GM23338 (cell line): Measurements from ENCODE around the gene IRAK2. TPM values are rescaled to one million over a fixed set of nuclear protein-coding genes. Genes with fewer than 3 reads are reported as not detected.

ENCODE experiments used
- ATAC-seq: fragments of 200-7000 bp; cut with Tn5 transposase; 3 replicates; pipeline ENCODE4 v1.9.1; 2020
- DNase-seq: peaks from one replicate; pipeline ENCODE4 v3.0.0-alpha.2; 2015; ENCODE audit warnings: low spot score
- H2AFZ ChIP-seq: fragments of 200-600 bp; sonication (generic); 2 replicates; pipeline ENCODE4 v1.8.0; 2016; ENCODE audit warnings: antibody characterized with exemption, mild to moderate bottlenecking, moderate library complexity
- H3F3A ChIP-seq: fragments of 200-600 bp; sonication (generic); replicated peaks from 2 replicates; pipeline ENCODE4 v1.8.0; 2017; ENCODE audit warnings: antibody characterized with exemption, mixed run types, low read depth
- H3K27ac ChIP-seq: fragments of 200-600 bp; sonication (generic); 2 replicates; pipeline ENCODE4 v1.6.1; 2016; ENCODE audit warnings: low read depth
- H3K27me3 ChIP-seq: fragments of 200-600 bp; sonication (generic); 2 replicates; pipeline ENCODE4 v1.8.0; 2016; ENCODE audit warnings: mild to moderate bottlenecking, mixed run types, moderate library complexity; ENCODE audit not compliant: insufficient read depth
- H3K36me3 ChIP-seq: fragments of 200-600 bp; sonication (generic); 2 replicates; pipeline ENCODE4 v1.8.0; 2016; ENCODE audit warnings: mild to moderate bottlenecking; ENCODE audit not compliant: insufficient read depth
- H3K4me1 ChIP-seq: fragments of 200-600 bp; sonication (generic); 2 replicates; pipeline ENCODE4 v1.8.0; 2016; ENCODE audit warnings: mild to moderate bottlenecking, moderate library complexity; ENCODE audit not compliant: insufficient read depth
- H3K4me2 ChIP-seq: fragments of 200-600 bp; sonication (generic); 2 replicates; pipeline ENCODE4 v1.7.1; 2017; ENCODE audit warnings: mixed run types
- H3K4me3 ChIP-seq: fragments of 200-600 bp; sonication (generic); 2 replicates; pipeline ENCODE4 v1.6.1; 2016; ENCODE audit warnings: mixed run types
- H3K79me2 ChIP-seq: fragments of 200-600 bp; sonication (generic); replicated peaks from 2 replicates; pipeline ENCODE4 v1.8.0; 2017; ENCODE audit warnings: mild to moderate bottlenecking; ENCODE audit not compliant: insufficient read depth
- H3K9me2 ChIP-seq: fragments of 200-600 bp; sonication (generic); 2 replicates; pipeline ENCODE4 v1.8.0; 2017; ENCODE audit not compliant: insufficient read depth
- H4K20me1 ChIP-seq: fragments of 200-600 bp; sonication (generic); replicated peaks from 2 replicates; pipeline ENCODE4 v1.8.0; 2017; ENCODE audit warnings: mild to moderate bottlenecking; ENCODE audit not compliant: insufficient read depth
- H3K27ac Mint-ChIP-seq: 2 replicates; pipeline ENCODE4 v1.8.0; 2020; ENCODE audit warnings: inconsistent platforms, mild to moderate bottlenecking, moderate library complexity, mixed read lengths
- H3K27me3 Mint-ChIP-seq: 3 replicates; pipeline ENCODE4 v1.8.0; 2022; ENCODE audit warnings: low read depth, mild to moderate bottlenecking, moderate library complexity, mixed read lengths, inconsistent platforms; ENCODE audit not compliant: insufficient read depth, poor library complexity
- H3K36me3 Mint-ChIP-seq: 3 replicates; pipeline ENCODE4 v1.8.0; 2021; ENCODE audit warnings: low read depth, mild to moderate bottlenecking, inconsistent platforms, moderate library complexity, mixed read lengths
- H3K4me1 Mint-ChIP-seq: 3 replicates; pipeline ENCODE4 v1.8.0; 2020; ENCODE audit warnings: mild to moderate bottlenecking, inconsistent platforms, mixed read lengths
- H3K4me3 Mint-ChIP-seq: 3 replicates; pipeline ENCODE4 v1.8.0; 2021; ENCODE audit warnings: moderate library complexity, mild to moderate bottlenecking, inconsistent platforms, mixed read lengths
- H3K9me3 Mint-ChIP-seq: 3 replicates; pipeline ENCODE4 v1.8.0; 2020; ENCODE audit warnings: moderate library complexity, mild to moderate bottlenecking, inconsistent platforms, mixed read lengths
- CREB1 ChIP-seq: fragments of 250-450 bp; sonication (Bioruptor Pico); IDR thresholded peaks from 2 replicates; pipeline ENCODE4 v1.5.0; 2020; ENCODE audit warnings: low read depth, mild to moderate bottlenecking, moderate library complexity
- CTCF ChIP-seq, 2 experiments: fragments of 200-600 bp in 1 of 2; sonication (generic) in 1 of 2; conservative IDR thresholded peaks; 2 replicates each; pipeline versions ENCODE4 v1.5.1 to v1.6.1; 2016 to 2017; ENCODE audit warnings: antibody characterized with exemption in 2 of 2, low read depth in 2 of 2, mild to moderate bottlenecking in 2 of 2, moderate library complexity in 1 of 2
- ETS1 ChIP-seq: IDR thresholded peaks from 2 replicates; pipeline ENCODE4 v1.6.1; 2016; ENCODE audit warnings: antibody characterized with exemption
- EZH2phosphoT487 ChIP-seq: fragments of 200-600 bp; sonication (generic); IDR thresholded peaks from one replicate; pipeline ENCODE4 v1.8.1; 2018; ENCODE audit warnings: antibody characterized with exemption; ENCODE audit not compliant: unreplicated experiment
- JUNB ChIP-seq: IDR thresholded peaks from one replicate; pipeline ENCODE4 v1.6.1; 2016; ENCODE audit warnings: antibody characterized with exemption; ENCODE audit not compliant: unreplicated experiment
- POLR2AphosphoS5 ChIP-seq: IDR thresholded peaks from 2 replicates; pipeline ENCODE4 v1.6.1; 2016; ENCODE audit warnings: antibody characterized with exemption, low read depth
- REST ChIP-seq: IDR thresholded peaks from one replicate; pipeline ENCODE4 v1.6.1; 2018; ENCODE audit warnings: antibody characterized with exemption; ENCODE audit not compliant: unreplicated experiment
- STAT1 ChIP-seq: IDR thresholded peaks from one replicate; pipeline ENCODE4 v1.6.1; 2016; ENCODE audit warnings: antibody characterized with exemption; ENCODE audit not compliant: unreplicated experiment
- ZNF114 ChIP-seq: fragments of 250-450 bp; sonication (Bioruptor Pico); IDR thresholded peaks from 2 replicates; pipeline ENCODE4 v1.5.0; 2020; ENCODE audit warnings: mild to moderate bottlenecking, moderate library complexity
- ZNF331 ChIP-seq: fragments of 250-450 bp; sonication (Bioruptor Pico); IDR thresholded peaks from 2 replicates; pipeline ENCODE4 v1.5.0; 2020; ENCODE audit warnings: low read depth, mild to moderate bottlenecking, moderate library complexity
- ZNF462 ChIP-seq: fragments of 250-450 bp; sonication (Bioruptor Pico); IDR thresholded peaks from 2 replicates; pipeline ENCODE4 v1.5.0; 2020; ENCODE audit warnings: mild to moderate bottlenecking, moderate library complexity
- polyA plus RNA-seq: library from polyadenylated mRNA; unstranded; fragments of >200 nt; fragmentation: Nextera tagmentation; extraction: Ambion mirVana; gene quantifications from 2 replicates; pipeline ENCODE4 v1.2.1, GENCODE V29; 2016
- total RNA-seq: library from RNA; depleted of rRNA; stranded (reverse); fragments of >200 nt; shearing (Covaris generic); gene quantifications from 2 replicates; pipeline ENCODE4 v1.2.3, GENCODE V29; 2014

The IRAK2 gene
- total and polyA plus RNA-seq, 2 experiments from 2014 or later: 0.37 to 1.4 TPM

GRCh38 chr3:10235551-10235950 is 70.8 kb downstream of the IRAK2 start:
- DNase-seq (no peak), ATAC-seq (no peak)
- peaks cover 4% of the 10 kb centered on the region for H3K27me3 Mint-ChIP-seq
- no peak overlapping the region for H3K4me2 ChIP-seq
- H3K27me3 ChIP-seq: no peaks in the 10 kb centered on the region
- peaks cover 7% of the 10 kb centered on the region; the same call in 2 of the 3 replicates for H3K4me1 Mint-ChIP-seq
- H3K9me2 ChIP-seq: 0 out of 2 replicates have a peak, but pooled peaks cover 3% of the 10 kb centered on the region
- H3K79me2 ChIP-seq: no peaks in the 10 kb centered on the region
- no peak overlapping the region for H3K27ac ChIP-seq
- no peaks in the 10 kb centered on the region; the same call in 2 of the 3 replicates for H3K36me3 Mint-ChIP-seq
- no peaks in the 10 kb centered on the region for H3K36me3 ChIP-seq
- no peaks in the 10 kb centered on the region for H3F3A ChIP-seq
- no peak overlapping the region for H3K4me3 Mint-ChIP-seq
- peaks cover 4% of the 10 kb centered on the region; the same call in 1 of the 2 replicates for H3K4me1 ChIP-seq
- TF ChIP-seq REST (no peak), JUNB (no peak), CTCF (conservative IDR thresholded peaks at IDR 0.05; ENCODE audit: low read depth in 2 of 2) (no peak), ZNF331 (no peak), EZH2phosphoT487 (no peak), ZNF462 (no peak), STAT1 (no peak), ETS1 (no peak), ZNF114 (CRISPR knock-in tag) (no peak), POLR2AphosphoS5 (no peak), CREB1 (CRISPR knock-in tag) (no peak)
- H2AFZ ChIP-seq: no peak overlapping the region
- no peak overlapping the region for H3K4me3 ChIP-seq
- H3K9me3 Mint-ChIP-seq: no peaks in the 10 kb centered on the region
- H4K20me1 ChIP-seq: no peaks in the 10 kb centered on the region
- H3K27ac Mint-ChIP-seq: no peak overlapping the region
